ENCODE measurements around the gene CLCNKA.
A peak's percentile ranks its signal among the peaks of the same experiment; 100 is the strongest.

- TF ChIP-seq CTCF (conservative IDR thresholded peaks at IDR 0.05) = peak; percentile 80
- no peak for TF ChIP-seq ZFX (IDR thresholded peaks at IDR 0.05)
These were observed 57.3 kb downstream of the CLCNKA start for GRCh38 chr1:16078925-16079656.

Measured in C4-2B (cell line).